SK-N-SH (cell line): ENCODE measurements around the gene ACOT9. TPM values are rescaled to one million over a fixed set of nuclear protein-coding genes. Genes with fewer than 3 reads are reported as not detected.

ENCODE experiments used
- CTCF ChIA-PET: fragments of 300-600, 350-600 bp; formaldehyde crosslinking; extraction: SDS; loops from one replicate; lab custom pipeline; 2021; lab: Yijun Ruan, JAX
- POLR2A ChIA-PET: fragments of 350-600 bp; sonication (Branson Sonifier 250); formaldehyde crosslinking; extraction: SDS; loops from one replicate; lab custom pipeline; 2020; ENCODE audit warnings: antibody characterized with exemption, inconsistent platforms; lab: Yijun Ruan, JAX
- DNase-seq: peaks from one replicate; pipeline ENCODE4 v3.0.0; 2012
- H2AFZ ChIP-seq: fragments of 200-600 bp; sonication (generic); 2 replicates; pipeline ENCODE4 v1.8.1; 2016; ENCODE audit warnings: antibody characterized with exemption, mild to moderate bottlenecking, low read depth
- H3F3A ChIP-seq: fragments of 200-600 bp; sonication (generic); replicated peaks from 2 replicates; pipeline ENCODE3; 2016; ENCODE audit warnings: antibody characterized with exemption, mild to moderate bottlenecking; ENCODE audit not compliant: insufficient read depth
- H3K27ac ChIP-seq, 2 experiments: fragments of 200-500 bp in 1 of 2; fragments of 200-600 bp in 1 of 2; sonication (Bioruptor generic) in 1 of 2; sonication (generic), shearing (Covaris generic) in 1 of 2; 2 replicates each; pipeline versions ENCODE4 v1.5.1 to v1.6.1; 2014 to 2016; ENCODE audit warnings: low read depth in 2 of 2, inconsistent platforms in 1 of 2, low read length in 1 of 2, mild to moderate bottlenecking in 1 of 2, mixed read lengths in 1 of 2
- H3K27me3 ChIP-seq: fragments of 200-600 bp; sonication (generic), shearing (Covaris generic); 2 replicates; pipeline ENCODE4 v1.6.1; 2016; ENCODE audit warnings: mixed run types; ENCODE audit not compliant: insufficient read depth
- H3K36me3 ChIP-seq, 2 experiments: fragments of 200-500 bp in 1 of 2; fragments of 200-600 bp in 1 of 2; sonication (Bioruptor generic) in 1 of 2; sonication (generic) in 1 of 2; replicated peaks in 1 of 2; 2 replicates each; pipeline versions ENCODE3 to v1.5.1; 2014 to 2016; ENCODE audit warnings: low read length in 1 of 2, mild to moderate bottlenecking in 1 of 2; ENCODE audit not compliant: insufficient read depth in 2 of 2, control insufficient read depth in 1 of 2
- H3K4me1 ChIP-seq, 2 experiments: fragments of 200-500 bp in 1 of 2; fragments of 200-600 bp in 1 of 2; sonication (Bioruptor generic) in 1 of 2; sonication (generic), shearing (Covaris generic) in 1 of 2; 2 replicates each; pipeline versions ENCODE4 v1.5.1 to v1.6.1; 2014 to 2016; ENCODE audit warnings: low read depth in 1 of 2, low read length in 1 of 2, mixed run types in 1 of 2; ENCODE audit not compliant: insufficient read depth in 2 of 2, control insufficient read depth in 1 of 2
- H3K4me2 ChIP-seq: fragments of 200-600 bp; sonication (generic), shearing (Covaris generic); 2 replicates; pipeline ENCODE4 v1.6.1; 2017; ENCODE audit warnings: mixed run types
- H3K4me3 ChIP-seq, 2 experiments: fragments of 200-500 bp in 1 of 2; fragments of 200-600 bp in 1 of 2; sonication (Bioruptor generic) in 1 of 2; sonication (generic), shearing (Covaris generic) in 1 of 2; 2 replicates each; pipeline versions ENCODE4 v1.5.1 to v1.8.1; 2014 to 2016; ENCODE audit warnings: low read depth in 2 of 2, inconsistent platforms in 1 of 2, low read length in 1 of 2, mild to moderate bottlenecking in 1 of 2, mixed read lengths in 1 of 2, moderate library complexity in 1 of 2
- H3K79me2 ChIP-seq: fragments of 200-600 bp; sonication (generic); 2 replicates; pipeline ENCODE4 v1.8.1; 2017; ENCODE audit warnings: mild to moderate bottlenecking; ENCODE audit not compliant: insufficient read depth
- H3K9ac ChIP-seq: fragments of 200-600 bp; sonication (generic); 2 replicates; pipeline ENCODE4 v1.6.1; 2017; ENCODE audit warnings: mixed run types
- H3K9me2 ChIP-seq: fragments of 200-600 bp; sonication (generic); 2 replicates; pipeline ENCODE4 v1.6.1; 2017; ENCODE audit warnings: mixed run types
- H3K9me3 ChIP-seq: fragments of 200-600 bp; sonication (generic); 2 replicates; pipeline ENCODE4 v1.6.1; 2017; ENCODE audit warnings: mixed run types, mild to moderate bottlenecking, moderate library complexity
- H4K20me1 ChIP-seq: fragments of 200-600 bp; sonication (generic); 2 replicates; pipeline ENCODE4 v1.6.1; 2017; ENCODE audit warnings: mild to moderate bottlenecking, mixed run types; ENCODE audit not compliant: insufficient read depth
- CHD2 ChIP-seq: fragments of 150-350 bp; IDR thresholded peaks from 2 replicates; pipeline ENCODE4 v1.6.1; 2018; ENCODE audit warnings: low read length; ENCODE audit not compliant: partially characterized antibody
- ELF1 ChIP-seq: IDR thresholded peaks from 2 replicates; pipeline ENCODE4 v1.4.0; 2012
- NRF1 ChIP-seq: IDR thresholded peaks from 2 replicates; pipeline ENCODE4 v1.6.1; 2012; ENCODE audit warnings: low read depth, mild to moderate bottlenecking, low read length
- POLR2AphosphoS5 ChIP-seq: IDR thresholded peaks from 2 replicates; pipeline ENCODE4 v1.6.1; 2012; ENCODE audit warnings: low read depth, low read length
- RAD21 ChIP-seq: IDR thresholded peaks from 2 replicates; pipeline ENCODE4 v1.6.1; 2012; ENCODE audit warnings: mild to moderate bottlenecking, low read length
- RFX5 ChIP-seq: IDR thresholded peaks from 2 replicates; pipeline ENCODE4 v1.6.1; 2012; ENCODE audit warnings: mild to moderate bottlenecking, improper control_type of control experiment, low read length
- SMC3 ChIP-seq: IDR thresholded peaks from 2 replicates; pipeline ENCODE4 v1.6.1; 2012; ENCODE audit warnings: low read depth, low read length, improper control_type of control experiment
- TEAD4 ChIP-seq: IDR thresholded peaks from 2 replicates; pipeline ENCODE4 v1.4.0; 2012; ENCODE audit warnings: mild to moderate bottlenecking, borderline replicate concordance; ENCODE audit not compliant: insufficient read depth
- WGBS: methylation state at CpG from one replicate; pipeline ENCODE4 v1.1.6; 2017; ENCODE audit warnings: low lambda C conversion rate; 5-methylcytosine and 5-hydroxymethylcytosine counted together
- polyA plus RNA-seq, 3 experiments: library from polyadenylated mRNA; depleted of rRNA; stranded (reverse); fragments of >200 nt; gene quantifications; 2 replicates each; pipeline ENCODE4 v1.2.3, GENCODE V29; 2012
- TF ChIP-seq, protein P1 (sequence below): fragments of 200-600 bp; sonication (generic); IDR thresholded peaks from 2 replicates; pipeline ENCODE4 v1.6.1; 2017; ENCODE audit warnings: antibody characterized with exemption, mild to moderate bottlenecking, moderate library complexity
- TF ChIP-seq, protein P2 (sequence below): IDR thresholded peaks from 2 replicates; pipeline ENCODE4 v1.4.0; 2012; ENCODE audit warnings: low read depth, borderline replicate concordance
- TF ChIP-seq, protein P3 (sequence below): fragments of 150-350 bp; IDR thresholded peaks from 2 replicates; pipeline ENCODE4 v1.6.1; 2016; ENCODE audit warnings: mild to moderate bottlenecking, low read depth, low read length

Gene ACOT9
- polyA plus RNA-seq, 1 of the 3 experiments (the other 2 are of a cell fraction), result 23.7 TPM

DNA sequence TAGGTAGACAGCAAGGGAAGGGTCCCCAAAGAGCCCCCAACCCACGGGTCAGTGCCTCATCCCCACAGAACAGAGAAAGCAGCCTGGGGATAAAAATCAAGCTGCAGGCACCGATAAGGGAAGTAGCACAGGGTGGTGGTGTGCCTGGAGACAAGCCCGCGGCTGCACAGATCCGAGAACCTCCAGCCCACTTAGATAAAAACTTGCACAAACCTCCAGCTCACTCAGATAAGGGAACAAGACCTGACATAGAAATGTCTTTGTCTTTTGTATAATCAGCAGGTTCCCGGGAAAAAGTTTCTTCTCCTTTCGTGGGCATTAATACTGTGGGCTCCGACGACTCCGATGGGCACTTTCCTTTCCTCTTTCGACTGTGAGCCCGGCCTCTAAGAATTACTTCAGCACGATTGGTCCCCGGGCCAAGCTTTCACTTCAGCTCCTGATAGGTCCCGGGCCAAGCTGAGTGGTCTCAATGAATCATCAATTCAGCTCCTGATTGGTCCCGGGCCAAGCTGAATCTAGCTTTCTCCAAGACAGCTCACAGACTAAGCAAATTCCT lies 43.4 kb downstream of the ACOT9 start:
- H4K20me1 ChIP-seq, result no peaks in the 10 kb centered on the region
- peaks cover 9 to 16% of the 10 kb centered on the region in 2 experiments for H3K36me3 ChIP-seq
- TF ChIP-seq TEAD4 (no peak), ELF1 (no peak), NRF1 (no peak), CHD2 (no peak)
- POLR2A ChIA-PET, result no interaction called here
- no peaks in the 10 kb centered on the region for H3K79me2 ChIP-seq
- H3K4me3 ChIP-seq, result peak overlapping the region in 1 of 2 experiments; percentile 20; a peak in 1 of 4 replicates
- 43% methylated on average over 16 of the region's 16 CpGs for WGBS
- no peak overlapping the region for H3K9ac ChIP-seq
- H3F3A ChIP-seq, result peaks cover 7% of the 10 kb centered on the region
- H3K9me3 ChIP-seq, result no peaks in the 10 kb centered on the region
- H3K4me1 ChIP-seq, result no peaks in the 10 kb centered on the region
- H3K9me2 ChIP-seq, result no peaks in the 10 kb centered on the region
- H3K4me2 ChIP-seq, result peak overlapping the region; percentile 63; the same call in 1 of the 2 replicates
- peaks cover 23% of the 10 kb centered on the region for H3K27me3 ChIP-seq
- H2AFZ ChIP-seq, result no peak overlapping the region
- DNase-seq, result no peak
- H3K27ac ChIP-seq, result no peak overlapping the region
- CTCF ChIA-PET, result interaction anchor here (0.9 to 3.1 kb wide), 2 partner anchors 83 to 202 kb away, joined by 3 to 16 read pairs; partner anchors contain the start of gene SAT1

DNA sequence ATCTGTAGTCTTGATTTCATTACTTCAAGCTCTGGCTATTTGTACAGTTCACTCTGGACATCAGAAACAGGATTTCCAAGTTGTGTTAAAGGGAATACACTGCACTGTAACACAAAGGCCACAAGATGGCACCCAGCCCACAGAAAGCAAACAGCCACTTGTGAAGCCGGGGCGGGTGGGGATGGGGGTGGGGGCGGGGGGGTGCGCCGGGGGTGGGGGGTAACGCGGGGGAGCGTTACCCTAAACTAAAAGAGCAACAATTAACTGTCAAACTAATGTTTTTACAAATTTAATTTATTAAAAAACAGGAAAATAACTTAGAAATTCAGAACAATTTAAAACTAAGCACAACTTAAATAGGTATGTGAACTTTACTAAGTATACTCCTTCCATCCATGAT lies 48.5 kb downstream of the ACOT9 start:
- no peak overlapping the region for H3K4me3 ChIP-seq
- no peaks in the 10 kb centered on the region for H3K79me2 ChIP-seq
- H3K27ac ChIP-seq, result no peak overlapping the region
- peaks cover 5% of the 10 kb centered on the region for H3F3A ChIP-seq
- H2AFZ ChIP-seq, result no peak overlapping the region
- no peaks in the 10 kb centered on the region for H3K9me2 ChIP-seq
- POLR2A ChIA-PET, result no interaction called here
- no peak overlapping the region for H3K9ac ChIP-seq
- no peaks in the 10 kb centered on the region for H3K4me1 ChIP-seq
- DNase-seq, result peak; percentile 67
- TF ChIP-seq RFX5 (no peak), SMC3 (peak; percentile 68), RAD21 (peak; percentile 71), POLR2AphosphoS5 (no peak)
- TF ChIP-seq, protein P1, sequence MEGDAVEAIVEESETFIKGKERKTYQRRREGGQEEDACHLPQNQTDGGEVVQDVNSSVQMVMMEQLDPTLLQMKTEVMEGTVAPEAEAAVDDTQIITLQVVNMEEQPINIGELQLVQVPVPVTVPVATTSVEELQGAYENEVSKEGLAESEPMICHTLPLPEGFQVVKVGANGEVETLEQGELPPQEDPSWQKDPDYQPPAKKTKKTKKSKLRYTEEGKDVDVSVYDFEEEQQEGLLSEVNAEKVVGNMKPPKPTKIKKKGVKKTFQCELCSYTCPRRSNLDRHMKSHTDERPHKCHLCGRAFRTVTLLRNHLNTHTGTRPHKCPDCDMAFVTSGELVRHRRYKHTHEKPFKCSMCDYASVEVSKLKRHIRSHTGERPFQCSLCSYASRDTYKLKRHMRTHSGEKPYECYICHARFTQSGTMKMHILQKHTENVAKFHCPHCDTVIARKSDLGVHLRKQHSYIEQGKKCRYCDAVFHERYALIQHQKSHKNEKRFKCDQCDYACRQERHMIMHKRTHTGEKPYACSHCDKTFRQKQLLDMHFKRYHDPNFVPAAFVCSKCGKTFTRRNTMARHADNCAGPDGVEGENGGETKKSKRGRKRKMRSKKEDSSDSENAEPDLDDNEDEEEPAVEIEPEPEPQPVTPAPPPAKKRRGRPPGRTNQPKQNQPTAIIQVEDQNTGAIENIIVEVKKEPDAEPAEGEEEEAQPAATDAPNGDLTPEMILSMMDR, result peak; percentile 61
- TF ChIP-seq, protein P2, sequence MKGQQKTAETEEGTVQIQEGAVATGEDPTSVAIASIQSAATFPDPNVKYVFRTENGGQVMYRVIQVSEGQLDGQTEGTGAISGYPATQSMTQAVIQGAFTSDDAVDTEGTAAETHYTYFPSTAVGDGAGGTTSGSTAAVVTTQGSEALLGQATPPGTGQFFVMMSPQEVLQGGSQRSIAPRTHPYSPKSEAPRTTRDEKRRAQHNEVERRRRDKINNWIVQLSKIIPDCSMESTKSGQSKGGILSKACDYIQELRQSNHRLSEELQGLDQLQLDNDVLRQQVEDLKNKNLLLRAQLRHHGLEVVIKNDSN, result no peak
- TF ChIP-seq, protein P3, sequence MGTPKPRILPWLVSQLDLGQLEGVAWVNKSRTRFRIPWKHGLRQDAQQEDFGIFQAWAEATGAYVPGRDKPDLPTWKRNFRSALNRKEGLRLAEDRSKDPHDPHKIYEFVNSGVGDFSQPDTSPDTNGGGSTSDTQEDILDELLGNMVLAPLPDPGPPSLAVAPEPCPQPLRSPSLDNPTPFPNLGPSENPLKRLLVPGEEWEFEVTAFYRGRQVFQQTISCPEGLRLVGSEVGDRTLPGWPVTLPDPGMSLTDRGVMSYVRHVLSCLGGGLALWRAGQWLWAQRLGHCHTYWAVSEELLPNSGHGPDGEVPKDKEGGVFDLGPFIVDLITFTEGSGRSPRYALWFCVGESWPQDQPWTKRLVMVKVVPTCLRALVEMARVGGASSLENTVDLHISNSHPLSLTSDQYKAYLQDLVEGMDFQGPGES, result no peak
- CTCF ChIA-PET, result interaction anchor here (0.7 to 5.2 kb wide), 11 partner anchors 9 to 219 kb away, joined by 3 to 67 read pairs (median 3); partner anchors contain the start of gene PRDX4
- H3K4me2 ChIP-seq, result no peak overlapping the region
- no peaks in the 10 kb centered on the region for H4K20me1 ChIP-seq
- H3K36me3 ChIP-seq, result no peaks in the 10 kb centered on the region
- WGBS, result 5% methylated on average over 8 of the region's 8 CpGs
- H3K27me3 ChIP-seq, result peaks cover 9% of the 10 kb centered on the region
- no peaks in the 10 kb centered on the region for H3K9me3 ChIP-seq
